Panc1 (cell line): Measurements from ENCODE around the gene ADGRB3.

ENCODE experiments used
- TF ChIP-seq, protein P1 (sequence below): fragments of 450-650 bp; IDR thresholded peaks from 2 replicates; pipeline ENCODE4 v1.5.1; 2017; ENCODE audit warnings: mild to moderate bottlenecking
- TF ChIP-seq, protein P2 (sequence below), 2 experiments: IDR thresholded peaks; 2 replicates each; pipeline ENCODE4 v1.6.1; 2011 to 2012; ENCODE audit warnings: low read depth in 2 of 2, control low read depth in 1 of 2, low read length in 1 of 2, mild to moderate bottlenecking in 1 of 2, moderate library complexity in 1 of 2; ENCODE audit not compliant: insufficient read depth in 1 of 2

DNA sequence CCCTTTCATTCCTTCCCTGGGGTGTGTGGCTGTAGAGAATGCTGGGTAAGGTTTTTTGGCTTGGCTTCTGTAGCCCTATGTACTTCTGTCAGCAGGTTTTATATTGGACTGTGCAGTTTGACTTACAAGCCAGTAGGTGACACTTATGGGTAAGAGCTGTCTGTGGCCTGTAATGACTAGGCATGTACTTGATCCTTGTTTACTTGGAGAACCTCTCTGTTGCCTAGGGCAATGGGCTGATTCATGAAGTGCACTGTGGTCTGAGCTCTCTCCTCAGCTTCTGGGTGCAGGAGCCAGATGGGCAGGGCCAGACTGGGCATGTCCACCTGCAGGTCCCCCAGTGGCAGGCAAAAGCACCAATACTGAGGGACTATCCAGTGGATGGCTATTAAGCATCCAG is 544.6 kb downstream of the ADGRB3 start:
- TF ChIP-seq, protein P1, sequence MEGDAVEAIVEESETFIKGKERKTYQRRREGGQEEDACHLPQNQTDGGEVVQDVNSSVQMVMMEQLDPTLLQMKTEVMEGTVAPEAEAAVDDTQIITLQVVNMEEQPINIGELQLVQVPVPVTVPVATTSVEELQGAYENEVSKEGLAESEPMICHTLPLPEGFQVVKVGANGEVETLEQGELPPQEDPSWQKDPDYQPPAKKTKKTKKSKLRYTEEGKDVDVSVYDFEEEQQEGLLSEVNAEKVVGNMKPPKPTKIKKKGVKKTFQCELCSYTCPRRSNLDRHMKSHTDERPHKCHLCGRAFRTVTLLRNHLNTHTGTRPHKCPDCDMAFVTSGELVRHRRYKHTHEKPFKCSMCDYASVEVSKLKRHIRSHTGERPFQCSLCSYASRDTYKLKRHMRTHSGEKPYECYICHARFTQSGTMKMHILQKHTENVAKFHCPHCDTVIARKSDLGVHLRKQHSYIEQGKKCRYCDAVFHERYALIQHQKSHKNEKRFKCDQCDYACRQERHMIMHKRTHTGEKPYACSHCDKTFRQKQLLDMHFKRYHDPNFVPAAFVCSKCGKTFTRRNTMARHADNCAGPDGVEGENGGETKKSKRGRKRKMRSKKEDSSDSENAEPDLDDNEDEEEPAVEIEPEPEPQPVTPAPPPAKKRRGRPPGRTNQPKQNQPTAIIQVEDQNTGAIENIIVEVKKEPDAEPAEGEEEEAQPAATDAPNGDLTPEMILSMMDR, result no peak
- TF ChIP-seq, protein P2, sequence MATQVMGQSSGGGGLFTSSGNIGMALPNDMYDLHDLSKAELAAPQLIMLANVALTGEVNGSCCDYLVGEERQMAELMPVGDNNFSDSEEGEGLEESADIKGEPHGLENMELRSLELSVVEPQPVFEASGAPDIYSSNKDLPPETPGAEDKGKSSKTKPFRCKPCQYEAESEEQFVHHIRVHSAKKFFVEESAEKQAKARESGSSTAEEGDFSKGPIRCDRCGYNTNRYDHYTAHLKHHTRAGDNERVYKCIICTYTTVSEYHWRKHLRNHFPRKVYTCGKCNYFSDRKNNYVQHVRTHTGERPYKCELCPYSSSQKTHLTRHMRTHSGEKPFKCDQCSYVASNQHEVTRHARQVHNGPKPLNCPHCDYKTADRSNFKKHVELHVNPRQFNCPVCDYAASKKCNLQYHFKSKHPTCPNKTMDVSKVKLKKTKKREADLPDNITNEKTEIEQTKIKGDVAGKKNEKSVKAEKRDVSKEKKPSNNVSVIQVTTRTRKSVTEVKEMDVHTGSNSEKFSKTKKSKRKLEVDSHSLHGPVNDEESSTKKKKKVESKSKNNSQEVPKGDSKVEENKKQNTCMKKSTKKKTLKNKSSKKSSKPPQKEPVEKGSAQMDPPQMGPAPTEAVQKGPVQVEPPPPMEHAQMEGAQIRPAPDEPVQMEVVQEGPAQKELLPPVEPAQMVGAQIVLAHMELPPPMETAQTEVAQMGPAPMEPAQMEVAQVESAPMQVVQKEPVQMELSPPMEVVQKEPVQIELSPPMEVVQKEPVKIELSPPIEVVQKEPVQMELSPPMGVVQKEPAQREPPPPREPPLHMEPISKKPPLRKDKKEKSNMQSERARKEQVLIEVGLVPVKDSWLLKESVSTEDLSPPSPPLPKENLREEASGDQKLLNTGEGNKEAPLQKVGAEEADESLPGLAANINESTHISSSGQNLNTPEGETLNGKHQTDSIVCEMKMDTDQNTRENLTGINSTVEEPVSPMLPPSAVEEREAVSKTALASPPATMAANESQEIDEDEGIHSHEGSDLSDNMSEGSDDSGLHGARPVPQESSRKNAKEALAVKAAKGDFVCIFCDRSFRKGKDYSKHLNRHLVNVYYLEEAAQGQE (IDR thresholded peaks at IDR 0.05; ENCODE audit: insufficient read depth in 1 of 2, low read depth in 2 of 2, low read length in 1 of 2), result no peak
